ENCODE measurements around the gene NT5DC4. TPM values are rescaled to one million over a fixed set of nuclear protein-coding genes. Genes with fewer than 3 reads are reported as not detected.

Gene NT5DC4
- polyA plus RNA-seq, 1 experiment, result not detected

DNA sequence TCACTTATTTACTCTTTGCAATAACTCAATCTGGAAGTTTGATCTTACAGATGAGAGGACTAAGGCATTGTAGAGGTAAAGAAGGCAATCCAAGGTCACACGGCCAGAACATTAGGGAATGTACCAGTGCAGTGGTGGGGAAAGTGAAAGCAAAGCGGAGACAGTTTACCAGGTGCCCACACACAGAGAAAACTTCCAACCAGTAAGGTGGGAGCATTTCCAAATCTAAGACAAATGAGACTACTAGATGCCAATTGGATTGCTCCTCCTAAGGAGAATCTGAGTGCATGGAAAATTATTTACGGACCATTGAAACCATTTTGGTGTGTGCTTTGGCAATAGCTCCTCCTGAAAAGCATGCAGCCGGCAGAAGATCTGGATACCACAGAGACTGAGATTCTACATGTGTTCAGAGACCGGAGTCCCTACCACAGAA lies 40.1 kb upstream of the NT5DC4 start:
- no peak overlapping the region for H3K4me3 ChIP-seq (ENCODE audit: low read depth, low read length)

DNA sequence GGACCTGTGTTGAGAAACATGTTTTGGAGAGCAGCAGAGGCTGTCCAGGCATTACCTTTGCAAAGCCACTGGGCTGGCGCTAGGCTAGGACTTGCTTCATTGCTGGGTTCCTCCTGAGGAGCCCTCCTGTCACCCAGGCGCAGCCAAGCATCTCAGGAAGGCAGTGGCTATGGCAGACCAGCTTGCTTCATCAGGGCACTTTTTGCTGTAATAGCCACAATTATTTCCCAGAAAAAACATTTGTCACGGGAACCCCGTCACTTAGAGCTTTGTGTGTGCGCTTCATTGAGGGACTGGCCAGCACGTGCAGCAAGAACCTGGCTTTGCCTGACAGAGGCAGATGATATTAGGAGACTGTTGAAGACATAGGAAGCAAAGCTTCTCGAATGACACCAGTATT lies 38.7 kb upstream of the NT5DC4 start:
- POLR2A ChIA-PET, result no interaction called here
- H3K4me3 ChIP-seq (ENCODE audit: low read depth, low read length), result no peak overlapping the region
- CTCF ChIA-PET, result interaction anchor here (2.2 kb wide), 1 partner anchor 11 kb away, joined by 7 read pairs; no protein-coding TSS in a partner anchor
- no peak for DNase-seq (ENCODE audit: low read depth)
- H3K27me3 ChIP-seq (ENCODE audit: control insufficient read depth, insufficient read depth, low read length), result no peaks in the 10 kb centered on the region
- no peak for TF ChIP-seq CTCF (IDR thresholded peaks at IDR 0.05; ENCODE audit: insufficient read depth, low read depth, low read length)
- no peaks in the 10 kb centered on the region for H3K36me3 ChIP-seq (ENCODE audit: control insufficient read depth, insufficient read depth, low read length)

More for the DNA sequence above, 40.1 kb upstream of the NT5DC4 start:
- ChIA-PET CTCF (interaction anchor here (2.2 kb wide), 1 partner anchor 12 kb away, joined by 7 read pairs; no protein-coding TSS in a partner anchor), POLR2A (no interaction called here)
- no peak for DNase-seq (ENCODE audit: low read depth)
- Histone ChIP-seq H3K27me3 (ENCODE audit: control insufficient read depth, insufficient read depth, low read length) (no peaks in the 10 kb centered on the region), H3K36me3 (ENCODE audit: control insufficient read depth, insufficient read depth, low read length) (no peaks in the 10 kb centered on the region)
- no peak for TF ChIP-seq CTCF (IDR thresholded peaks at IDR 0.05; ENCODE audit: insufficient read depth, low read depth, low read length)

DNA sequence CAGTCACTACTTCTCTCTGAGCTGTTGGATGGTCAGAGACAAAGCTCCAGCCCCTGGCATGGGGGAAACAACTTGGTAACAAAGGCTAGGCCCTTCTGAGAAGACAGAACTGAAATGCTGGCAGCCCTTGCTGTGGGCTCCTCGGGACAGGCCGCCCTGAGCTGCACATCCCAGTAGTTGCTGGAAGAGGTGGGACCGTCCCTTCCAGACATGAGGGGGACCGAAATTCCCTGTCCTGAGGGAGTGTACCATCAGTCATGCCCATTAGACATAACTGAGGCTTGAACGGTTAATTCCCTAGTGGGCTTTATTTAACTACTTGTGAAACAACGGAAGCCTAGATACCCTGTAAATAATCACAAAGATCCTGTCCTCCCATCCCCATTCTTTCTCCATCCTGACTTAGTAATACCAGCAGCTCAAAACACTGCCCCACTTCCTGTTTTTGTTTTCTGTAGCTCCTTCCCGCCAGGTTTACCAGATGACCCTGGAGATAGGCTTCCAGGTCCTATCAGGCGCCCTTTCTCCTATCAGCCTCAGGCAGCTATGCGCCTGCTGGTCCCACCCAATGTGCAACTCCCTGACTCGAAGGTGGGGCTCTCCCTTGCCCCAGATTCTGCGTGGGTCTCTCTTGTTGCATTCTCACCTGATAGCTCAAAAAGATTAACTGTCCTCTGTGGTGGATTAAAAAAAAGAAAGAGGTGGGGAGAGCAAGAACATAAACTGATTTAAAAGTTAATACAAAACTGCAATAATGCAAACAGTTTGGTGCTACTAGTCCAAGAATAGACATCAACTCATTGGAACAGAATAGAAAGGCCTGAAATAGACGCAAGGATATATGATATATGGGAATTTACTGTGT lies 37.0 kb upstream of the NT5DC4 start:
- no peaks in the 10 kb centered on the region for H3K27me3 ChIP-seq (ENCODE audit: control insufficient read depth, insufficient read depth, low read length)
- DNase-seq (ENCODE audit: low read depth), result no peak
- H3K36me3 ChIP-seq (ENCODE audit: control insufficient read depth, insufficient read depth, low read length), result no peaks in the 10 kb centered on the region
- no peak overlapping the region for H3K4me3 ChIP-seq (ENCODE audit: low read depth, low read length)
- TF ChIP-seq CTCF (IDR thresholded peaks at IDR 0.05; ENCODE audit: insufficient read depth, low read depth, low read length), result no peak
- ChIA-PET CTCF (interaction anchor here (1.4 kb wide), 1 partner anchor 84 kb away, joined by 4 read pairs; no protein-coding TSS in a partner anchor), POLR2A (no interaction called here)

DNA sequence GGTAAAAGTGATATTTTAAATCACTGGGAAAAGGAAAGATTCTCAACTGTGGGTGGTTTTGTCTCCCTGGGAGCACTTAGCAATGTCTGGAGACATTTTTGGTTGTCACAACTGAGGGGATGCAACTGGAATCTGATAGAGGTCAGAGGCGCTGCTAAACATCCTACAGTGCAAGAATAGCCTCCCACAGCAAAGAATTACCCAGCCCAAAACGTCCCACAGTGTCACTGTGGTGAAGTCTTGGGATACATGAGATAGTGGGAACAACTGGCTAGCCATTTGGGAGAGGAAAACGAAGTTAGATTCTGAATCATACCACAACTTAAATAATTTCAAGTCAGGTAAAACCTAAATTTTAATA lies 36.4 kb upstream of the NT5DC4 start:
- CTCF ChIA-PET, result interaction anchor here (1.4 to 1.6 kb wide), 3 partner anchors 8 to 84 kb away, joined by 4 to 7 read pairs (median 6); no protein-coding TSS in a partner anchor
- DNase-seq (ENCODE audit: low read depth), result no peak
- Histone ChIP-seq H3K27me3 (ENCODE audit: control insufficient read depth, insufficient read depth, low read length) (no peaks in the 10 kb centered on the region), H3K36me3 (ENCODE audit: control insufficient read depth, insufficient read depth, low read length) (no peaks in the 10 kb centered on the region), H3K4me3 (ENCODE audit: low read depth, low read length) (no peak overlapping the region)
- POLR2A ChIA-PET, result no interaction called here
- no peak for TF ChIP-seq CTCF (IDR thresholded peaks at IDR 0.05; ENCODE audit: insufficient read depth, low read depth, low read length)

GRCh38 chr2:112685271-112685884 lies 35.4 kb upstream of the NT5DC4 start:
- Histone ChIP-seq H3K36me3 (ENCODE audit: control insufficient read depth, insufficient read depth, low read length) (no peaks in the 10 kb centered on the region), H3K27me3 (ENCODE audit: control insufficient read depth, insufficient read depth, low read length) (no peaks in the 10 kb centered on the region), H3K4me3 (ENCODE audit: low read depth, low read length) (no peak overlapping the region)
- no peak for DNase-seq (ENCODE audit: low read depth)
- POLR2A ChIA-PET, result interaction anchor here (0.6 kb wide), 1 partner anchor 30 kb away, joined by 6 read pairs; no protein-coding TSS in a partner anchor
- CTCF ChIA-PET, result interaction anchor here (0.8 to 1.6 kb wide), 10 partner anchors 9 to 256 kb away, joined by 3 to 8 read pairs (median 5); no protein-coding TSS in a partner anchor
- 0 out of 2 replicates have a peak, but pooled peaks have one; percentile 22 for TF ChIP-seq CTCF (IDR thresholded peaks at IDR 0.05; ENCODE audit: insufficient read depth, low read depth, low read length)

Data from BJ (cell line).